HCT116 (cell line): Measurements from ENCODE around the gene SOX9. TPM values are rescaled to one million over a fixed set of nuclear protein-coding genes. Genes with fewer than 3 reads are reported as not detected.

Experiments used
- ATAC-seq: fragments of 200-7000 bp; cut with Tn5 transposase; 2 replicates; pipeline ENCODE4 v1.9.1; 2020; ENCODE audit warnings: mild to moderate bottlenecking, moderate library complexity
- BruUV-seq: library from RNA; stranded (reverse); fragments of 400-500 nt; replicated peaks from 2 replicates; lab custom pipeline; 2021; lab: Mats Ljungman, UMichigan
- CTCF ChIA-PET: fragments of 300-600 bp; sonication (Branson Sonifier 250); formaldehyde crosslinking; loops from one replicate; lab custom pipeline; 2021; ENCODE audit warnings: antibody characterized with exemption; lab: Charles Lee
- POLR2A ChIA-PET: fragments of 300-600, 350-600 bp; sonication (Branson Sonifier 250); formaldehyde crosslinking; loops from one replicate; lab custom pipeline; 2021; ENCODE audit warnings: antibody characterized with exemption; lab: Charles Lee
- RAD21 ChIA-PET, 2 experiments: fragments of 300-600 bp; sonication (Branson Sonifier 250); formaldehyde crosslinking; loops; one replicate each; lab custom pipeline; 2023; ENCODE audit warnings: low total read pairs in 2 of 2; ENCODE audit not compliant: uncharacterized antibody in 2 of 2, unreplicated experiment in 2 of 2, low non-redundant PET in 1 of 2; lab: Charles Lee
- DNase-seq: peaks from one replicate; pipeline ENCODE4 v3.0.0-alpha.2; 2010; ENCODE audit warnings: low read depth, low spot score
- H2AFZ ChIP-seq: fragments of 200-600 bp; shearing (Covaris generic), sonication (generic); 2 replicates; pipeline ENCODE4 v1.6.1; 2017; ENCODE audit warnings: low read depth, mixed run types, mixed read lengths, antibody characterized with exemption, low read length; ENCODE audit not compliant: poor library complexity, severe bottlenecking
- H3K27ac ChIP-seq: 2 replicates; pipeline ENCODE4 v1.5.1; 2012; ENCODE audit warnings: low read depth, low read length
- H3K27me3 ChIP-seq: fragments of 200-600 bp; sonication (generic); 2 replicates; pipeline ENCODE4 v1.6.1; 2016; ENCODE audit warnings: mixed run types, low read length, mixed read lengths; ENCODE audit not compliant: insufficient read depth
- H3K36me3 ChIP-seq, 2 experiments: fragments of 200-500 bp in 1 of 2; fragments of 200-600 bp in 1 of 2; sonication (Bioruptor generic) in 1 of 2; sonication (generic) in 1 of 2; 2 replicates each; pipeline versions ENCODE4 v1.5.1 to v1.6.1; 2014 to 2016; ENCODE audit warnings: low read length in 2 of 2, inconsistent platforms in 1 of 2, mixed read lengths in 1 of 2, mixed run types in 1 of 2; ENCODE audit not compliant: insufficient read depth in 2 of 2, control insufficient read depth in 1 of 2
- H3K4me1 ChIP-seq, 2 experiments: fragments of 200-600 bp in 1 of 2; sonication (generic) in 1 of 2; 2 replicates each; pipeline versions ENCODE4 v1.5.1 to v1.6.1; 2012 to 2017; ENCODE audit warnings: low read length in 2 of 2, inconsistent platforms in 1 of 2, mild to moderate bottlenecking in 1 of 2, mixed read lengths in 1 of 2, mixed run types in 1 of 2, moderate library complexity in 1 of 2; ENCODE audit not compliant: insufficient read depth in 2 of 2, control insufficient read depth in 1 of 2
- H3K4me2 ChIP-seq: fragments of 200-600 bp; sonication (generic); 2 replicates; pipeline ENCODE4 v1.6.1; 2017; ENCODE audit warnings: mixed run types, low read length, mixed read lengths
- H3K4me3 ChIP-seq, 2 experiments: fragments of 200-600 bp in 1 of 2; sonication (generic) in 1 of 2; replicated peaks in 1 of 2; 2 replicates each; pipeline ENCODE4 v1.5.1; 2011 to 2016; ENCODE audit warnings: low read length in 2 of 2, control low read depth in 1 of 2, low read depth in 1 of 2, mild to moderate bottlenecking in 1 of 2, mixed read lengths in 1 of 2, mixed run types in 1 of 2
- H3K79me2 ChIP-seq: fragments of 200-600 bp; sonication (generic); 2 replicates; pipeline ENCODE4 v1.6.1; 2017; ENCODE audit warnings: mild to moderate bottlenecking, mixed run types, low read length, moderate library complexity, mixed read lengths; ENCODE audit not compliant: insufficient read depth
- H3K9ac ChIP-seq: fragments of 200-600 bp; sonication (generic); 2 replicates; pipeline ENCODE4 v1.6.1; 2016; ENCODE audit warnings: low read length, mixed read lengths
- H3K9me2 ChIP-seq: fragments of 200-600 bp; sonication (generic), shearing (Covaris generic); 2 replicates; pipeline ENCODE4 v1.6.1; 2017; ENCODE audit warnings: mixed run types, mild to moderate bottlenecking, moderate library complexity; ENCODE audit not compliant: insufficient read depth
- H3K9me3 ChIP-seq, 2 experiments: fragments of 200-500 bp in 1 of 2; fragments of 200-600 bp in 1 of 2; sonication (Bioruptor generic) in 1 of 2; sonication (generic) in 1 of 2; 2 replicates each; pipeline ENCODE4 v1.6.1; 2014 to 2017; ENCODE audit warnings: low read length in 2 of 2, mixed read lengths in 2 of 2, inconsistent platforms in 1 of 2, low read depth in 1 of 2, mild to moderate bottlenecking in 1 of 2, mixed run types in 1 of 2, moderate library complexity in 1 of 2; ENCODE audit not compliant: control insufficient read depth in 1 of 2, insufficient read depth in 1 of 2
- H4K20me1 ChIP-seq: fragments of 200-600 bp; sonication (generic), shearing (Covaris generic); 2 replicates; pipeline ENCODE4 v1.6.1; 2017; ENCODE audit warnings: mixed run types, mild to moderate bottlenecking, moderate library complexity; ENCODE audit not compliant: insufficient read depth
- ATF3 ChIP-seq: IDR thresholded peaks from 2 replicates; pipeline ENCODE4 v1.6.1; 2012
- CBX3 ChIP-seq: IDR thresholded peaks from 2 replicates; pipeline ENCODE4 v1.6.1; 2012; ENCODE audit warnings: low read depth
- CEBPB ChIP-seq: IDR thresholded peaks from 2 replicates; pipeline ENCODE4 v1.6.1; 2012; ENCODE audit warnings: low read depth
- CTCF ChIP-seq, 3 experiments: fragments of 200-600 bp in 1 of 3; sonication (generic) in 1 of 3; IDR thresholded peaks in 2 of 3; conservative IDR thresholded peaks in 1 of 3; 2 replicates each; pipeline ENCODE4 v1.5.1; 2012 to 2017; ENCODE audit warnings: low read depth in 2 of 3, low read length in 2 of 3, antibody characterized with exemption in 1 of 3, borderline replicate concordance in 1 of 3, control low read depth in 1 of 3, mild to moderate bottlenecking in 1 of 3, mixed read lengths in 1 of 3, mixed run types in 1 of 3, moderate library complexity in 1 of 3; ENCODE audit not compliant: insufficient read depth in 1 of 3
- EGR1 ChIP-seq: IDR thresholded peaks from 2 replicates; pipeline ENCODE4 v1.6.1; 2012; ENCODE audit warnings: low read depth
- ELF1 ChIP-seq: IDR thresholded peaks from 2 replicates; pipeline ENCODE4 v1.6.1; 2012; ENCODE audit warnings: low read depth, borderline replicate concordance
- EZH2 ChIP-seq: fragments of 200-600 bp; sonication (generic); IDR thresholded peaks from 2 replicates; pipeline ENCODE4 v1.6.1; 2017; ENCODE audit warnings: antibody characterized with exemption, mixed run types
- EZH2phosphoT487 ChIP-seq: fragments of 200-600 bp; IDR thresholded peaks from 2 replicates; pipeline ENCODE4 v1.6.1; 2018; ENCODE audit warnings: antibody characterized with exemption, borderline replicate concordance
- FOSL1 ChIP-seq: IDR thresholded peaks from 2 replicates; pipeline ENCODE4 v1.6.1; 2012; ENCODE audit warnings: low read depth
- POLR2A ChIP-seq: IDR thresholded peaks from 2 replicates; pipeline ENCODE4 v1.7.0; 2011; ENCODE audit warnings: borderline replicate concordance; ENCODE audit not compliant: insufficient read depth, insufficient read length; ENCODE audit errors: extremely low read depth
- RAD21 ChIP-seq: IDR thresholded peaks from 2 replicates; pipeline ENCODE4 v1.6.1; 2012; ENCODE audit warnings: low read depth, mild to moderate bottlenecking
- REST ChIP-seq: IDR thresholded peaks from 2 replicates; pipeline ENCODE4 v1.6.1; 2012; ENCODE audit warnings: low read depth
- YY1 ChIP-seq: IDR thresholded peaks from 2 replicates; pipeline ENCODE4 v1.6.1; 2011; ENCODE audit warnings: low read length, low read depth, moderate library complexity, mild to moderate bottlenecking; ENCODE audit not compliant: insufficient replicate concordance; ENCODE audit errors: extremely low read depth
- ZFX ChIP-seq: fragments of 450-650 bp; IDR thresholded peaks from 2 replicates; pipeline ENCODE4 v1.6.1; 2017
- ZNF274 ChIP-seq: fragments of 200-500 bp; sonication (Bioruptor generic); IDR thresholded peaks from 2 replicates; pipeline ENCODE4 v1.6.1; 2014; ENCODE audit warnings: mild to moderate bottlenecking, low read depth, low read length, inconsistent platforms
- intact Hi-C: fragments of 100-400 bp; cut with micrococcal nuclease; formaldehyde crosslinking; loops from 2 replicates; pipeline ENCODE4 v1.10.0; 2022
- total RNA-seq: library from RNA; stranded (reverse); gene quantifications from one replicate; pipeline ENCODE4 v1.2.1, GENCODE V29; 2021; ENCODE audit not compliant: unreplicated experiment
- TF ChIP-seq, protein P1 (sequence below): IDR thresholded peaks from 2 replicates; pipeline ENCODE4 v1.6.1; 2011; ENCODE audit warnings: mild to moderate bottlenecking, low read length, moderate library complexity; ENCODE audit not compliant: insufficient replicate concordance; ENCODE audit errors: extremely low read depth
- TF ChIP-seq, protein P2 (sequence below): IDR thresholded peaks from 2 replicates; pipeline ENCODE4 v1.6.1; 2012

SOX9 gene
- total RNA-seq, 1 experiment from 2014 or later = 69.2 TPM

DNA sequence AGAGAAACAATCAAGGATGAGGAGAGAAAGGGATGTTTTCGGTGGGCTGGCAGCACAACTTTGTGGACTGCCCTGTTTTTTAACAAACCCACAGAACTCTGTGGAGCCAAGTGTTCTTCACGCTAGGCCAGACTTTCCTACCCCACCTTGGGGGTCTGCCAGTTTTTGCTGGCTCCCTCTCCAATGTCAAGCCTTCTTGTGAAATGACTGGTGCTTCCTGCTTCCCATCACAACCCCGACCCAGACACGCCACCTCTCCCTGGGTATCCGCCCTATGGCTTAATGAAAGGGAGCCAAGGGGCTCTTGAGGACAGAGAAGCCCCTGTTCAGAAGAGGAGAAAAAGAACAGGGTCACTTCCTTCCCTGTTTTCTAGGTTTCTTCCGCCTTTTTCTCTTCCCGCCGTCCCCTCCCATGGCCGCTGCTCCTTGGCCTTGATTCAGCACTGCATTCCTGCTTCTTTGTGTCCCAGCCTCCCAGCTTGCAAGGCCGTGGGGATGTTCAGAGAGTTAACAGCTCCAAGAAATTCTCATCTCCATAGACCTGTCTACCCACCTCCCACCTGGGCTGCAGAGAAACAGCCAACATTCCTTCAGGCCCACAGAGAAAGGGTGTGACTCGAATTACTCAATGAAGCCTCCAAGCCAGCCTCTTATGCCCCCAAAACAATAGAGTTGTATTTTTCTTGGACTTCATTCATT is 16.5 kb upstream of the SOX9 start:
- no peak overlapping the region for H3K4me3 ChIP-seq
- H3K9me3 ChIP-seq = no peaks in the 10 kb centered on the region
- 0 out of 4 replicates have a peak, but pooled peaks cover 0 to 3% of the 10 kb centered on the region in 2 experiments for H3K4me1 ChIP-seq
- BruUV-seq = no TSS peak
- H3K4me2 ChIP-seq = no peak overlapping the region
- no peaks in the 10 kb centered on the region for H3K27me3 ChIP-seq
- no peak overlapping the region for H3K9ac ChIP-seq
- H3K79me2 ChIP-seq = no peaks in the 10 kb centered on the region
- no peaks in the 10 kb centered on the region for H3K9me2 ChIP-seq
- intact Hi-C loops = no loop called here
- ATAC-seq (no peak), DNase-seq (no peak)
- no peaks in the 10 kb centered on the region for H4K20me1 ChIP-seq
- TF ChIP-seq RAD21 (no peak), EGR1 (no peak), CBX3 (no peak), ATF3 (no peak), POLR2A (no peak), FOSL1 (no peak), EZH2phosphoT487 (no peak), EZH2 (no peak), ZNF274 (no peak), REST (no peak), CTCF (IDR thresholded peaks at IDR 0.05 in 2 of 3, conservative IDR thresholded peaks at IDR 0.05 in 1 of 3; ENCODE audit: borderline replicate concordance in 1 of 3, insufficient read depth in 1 of 3, low read depth in 2 of 3, low read length in 2 of 3) (no peak), CEBPB (no peak), ELF1 (no peak), YY1 (no peak), ZFX (no peak)
- TF ChIP-seq, protein P1, sequence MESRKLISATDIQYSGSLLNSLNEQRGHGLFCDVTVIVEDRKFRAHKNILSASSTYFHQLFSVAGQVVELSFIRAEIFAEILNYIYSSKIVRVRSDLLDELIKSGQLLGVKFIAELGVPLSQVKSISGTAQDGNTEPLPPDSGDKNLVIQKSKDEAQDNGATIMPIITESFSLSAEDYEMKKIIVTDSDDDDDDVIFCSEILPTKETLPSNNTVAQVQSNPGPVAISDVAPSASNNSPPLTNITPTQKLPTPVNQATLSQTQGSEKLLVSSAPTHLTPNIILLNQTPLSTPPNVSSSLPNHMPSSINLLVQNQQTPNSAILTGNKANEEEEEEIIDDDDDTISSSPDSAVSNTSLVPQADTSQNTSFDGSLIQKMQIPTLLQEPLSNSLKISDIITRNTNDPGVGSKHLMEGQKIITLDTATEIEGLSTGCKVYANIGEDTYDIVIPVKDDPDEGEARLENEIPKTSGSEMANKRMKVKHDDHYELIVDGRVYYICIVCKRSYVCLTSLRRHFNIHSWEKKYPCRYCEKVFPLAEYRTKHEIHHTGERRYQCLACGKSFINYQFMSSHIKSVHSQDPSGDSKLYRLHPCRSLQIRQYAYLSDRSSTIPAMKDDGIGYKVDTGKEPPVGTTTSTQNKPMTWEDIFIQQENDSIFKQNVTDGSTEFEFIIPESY = no peak
- TF ChIP-seq, protein P2, sequence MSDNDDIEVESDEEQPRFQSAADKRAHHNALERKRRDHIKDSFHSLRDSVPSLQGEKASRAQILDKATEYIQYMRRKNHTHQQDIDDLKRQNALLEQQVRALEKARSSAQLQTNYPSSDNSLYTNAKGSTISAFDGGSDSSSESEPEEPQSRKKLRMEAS = no peak
- TF ChIP-seq, all 23 proteins: peak for 0
- ChIA-PET POLR2A (no interaction called here), CTCF (no interaction called here), RAD21 (no interaction called here)
- Histone ChIP-seq H2AFZ (no peak overlapping the region), H3K27ac (no peak overlapping the region), H3K36me3 (no peaks in the 10 kb centered on the region)
